DOHH2 (cell line): Measurements from ENCODE around the gene KCNJ15.

Experiments
- CTCF ChIP-seq: fragments of 200-600 bp; sonication (generic); IDR thresholded peaks from one replicate; pipeline ENCODE4 v1.5.1; 2014; ENCODE audit warnings: antibody characterized with exemption, mild to moderate bottlenecking, low read depth, low read length; ENCODE audit not compliant: poor library complexity, severe bottlenecking
- EZH2phosphoT487 ChIP-seq: fragments of 200-600 bp; sonication (generic); IDR thresholded peaks from 2 replicates; pipeline ENCODE4 v1.6.1; 2017; ENCODE audit warnings: borderline replicate concordance, mild to moderate bottlenecking, antibody characterized with exemption, low read length, moderate library complexity, mixed read lengths

GRCh38 chr21:38242061-38242460 is 14.7 kb upstream of the KCNJ15 start:
- TF ChIP-seq CTCF: no peak
- TF ChIP-seq EZH2phosphoT487: no peak
